ENCODE measurements around the gene LASP1. TPM values are rescaled to one million over a fixed set of nuclear protein-coding genes. Genes with fewer than 3 reads are reported as not detected.

The LASP1 gene
- total RNA-seq, 1 donor from 2014 or later, result 300 TPM

DNA sequence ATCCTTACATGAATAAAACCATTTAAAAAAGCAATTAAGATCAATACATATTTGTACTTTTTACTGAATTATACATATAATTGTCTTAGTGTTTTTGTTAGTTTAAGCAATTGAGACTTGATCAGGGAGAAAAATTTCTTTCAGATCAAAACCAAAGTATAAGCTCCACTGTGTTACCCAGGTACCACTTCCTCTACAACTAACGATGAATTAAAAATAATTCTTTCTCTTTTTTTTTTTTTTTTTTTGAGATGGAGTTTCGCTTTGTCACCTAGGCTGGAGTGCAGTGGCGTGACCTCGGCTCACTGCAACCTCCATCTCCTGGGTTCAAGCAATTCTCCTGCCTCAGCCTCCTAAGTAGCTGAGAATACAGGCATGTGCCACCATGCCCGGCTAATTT is 90.5 kb downstream of the LASP1 start:
- no peaks in the 10 kb centered on the region for H3K9me3 ChIP-seq
- intact Hi-C loops (cut with DNase I), result loop anchor here (10.0 kb wide), 1 partner anchor 56 kb away; no protein-coding TSS in a partner anchor
- H3K27ac ChIP-seq, result no peak overlapping the region
- TF ChIP-seq, protein P1, sequence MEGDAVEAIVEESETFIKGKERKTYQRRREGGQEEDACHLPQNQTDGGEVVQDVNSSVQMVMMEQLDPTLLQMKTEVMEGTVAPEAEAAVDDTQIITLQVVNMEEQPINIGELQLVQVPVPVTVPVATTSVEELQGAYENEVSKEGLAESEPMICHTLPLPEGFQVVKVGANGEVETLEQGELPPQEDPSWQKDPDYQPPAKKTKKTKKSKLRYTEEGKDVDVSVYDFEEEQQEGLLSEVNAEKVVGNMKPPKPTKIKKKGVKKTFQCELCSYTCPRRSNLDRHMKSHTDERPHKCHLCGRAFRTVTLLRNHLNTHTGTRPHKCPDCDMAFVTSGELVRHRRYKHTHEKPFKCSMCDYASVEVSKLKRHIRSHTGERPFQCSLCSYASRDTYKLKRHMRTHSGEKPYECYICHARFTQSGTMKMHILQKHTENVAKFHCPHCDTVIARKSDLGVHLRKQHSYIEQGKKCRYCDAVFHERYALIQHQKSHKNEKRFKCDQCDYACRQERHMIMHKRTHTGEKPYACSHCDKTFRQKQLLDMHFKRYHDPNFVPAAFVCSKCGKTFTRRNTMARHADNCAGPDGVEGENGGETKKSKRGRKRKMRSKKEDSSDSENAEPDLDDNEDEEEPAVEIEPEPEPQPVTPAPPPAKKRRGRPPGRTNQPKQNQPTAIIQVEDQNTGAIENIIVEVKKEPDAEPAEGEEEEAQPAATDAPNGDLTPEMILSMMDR (IDR thresholded peaks at IDR 0.05), result no peak
- no peaks in the 10 kb centered on the region for H3K36me3 ChIP-seq
- H3K27me3 ChIP-seq, result no peaks in the 10 kb centered on the region
- H3K4me3 ChIP-seq, result no peak overlapping the region
- no peak for DNase-seq (ENCODE audit: low spot score in 2 of 2)
- peaks cover 0 to 4% of the 10 kb centered on the region in 2 donors for H3K4me1 ChIP-seq

DNA sequence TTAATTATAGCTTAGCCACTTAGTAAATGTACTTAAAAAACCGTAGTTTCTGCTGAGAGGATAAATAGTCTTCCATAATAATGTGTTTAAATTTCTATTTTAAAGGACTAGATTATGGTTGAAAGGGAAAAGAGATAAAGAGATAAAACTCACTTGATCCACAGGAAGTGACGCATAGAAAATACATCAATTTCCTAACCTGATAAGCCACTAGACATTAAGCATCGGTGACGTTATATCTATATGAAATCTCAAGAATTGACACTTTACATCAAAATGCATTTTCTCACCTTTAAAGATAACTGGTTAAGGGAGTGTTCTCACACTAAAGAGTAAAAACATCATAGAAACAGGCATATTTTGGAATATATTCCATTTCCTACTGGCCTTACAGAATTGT is 91.6 kb downstream of the LASP1 start:
- Histone ChIP-seq H3K36me3 (no peaks in the 10 kb centered on the region), H3K27ac (no peak overlapping the region), H3K4me1 (peaks cover 0 to 4% of the 10 kb centered on the region in 2 donors), H3K4me3 (no peak overlapping the region), H3K27me3 (no peaks in the 10 kb centered on the region), H3K9me3 (no peaks in the 10 kb centered on the region)
- DNase-seq (ENCODE audit: low spot score in 2 of 2), result no peak
- intact Hi-C loops (cut with DNase I), result loop anchor here (10.0 kb wide), 1 partner anchor 57 kb away; no protein-coding TSS in a partner anchor
- TF ChIP-seq, protein P1 (IDR thresholded peaks at IDR 0.05), result no peak

DNA sequence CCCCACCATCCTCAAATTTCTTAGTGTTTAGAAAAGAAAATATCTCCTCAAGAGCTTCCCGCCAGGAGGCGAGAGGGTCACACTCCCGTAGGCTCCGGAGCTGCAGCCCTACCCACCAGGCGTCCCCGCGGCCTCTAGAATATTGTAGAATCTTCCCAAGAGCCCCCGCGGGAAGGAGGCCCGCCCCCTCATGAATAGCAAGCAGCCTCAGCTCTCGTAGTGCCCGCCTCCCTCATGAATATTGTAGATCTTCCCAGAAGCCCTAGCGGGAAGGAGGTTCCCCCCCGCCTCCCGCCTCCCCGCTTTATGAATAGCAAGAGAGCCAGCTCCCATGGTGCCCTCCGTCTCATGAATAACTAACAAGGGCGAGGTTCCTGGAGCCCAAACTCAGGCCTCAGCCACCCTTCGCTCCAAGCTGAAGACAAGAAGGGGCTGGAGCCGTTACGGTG is 97.5 kb downstream of the LASP1 start, which contains the start of gene FBXO47:
Gene FBXO47 (minus strand): TSS at position 114 of the 449 bp plus-strand sequence. CDS start 4,378 bp downstream, outside the sequence.
- intact Hi-C loops (cut with DNase I), result loop anchor here (10.0 kb wide), 1 partner anchor 63 kb away; no protein-coding TSS in a partner anchor
- Histone ChIP-seq H3K4me3 (peak within 1 kb of the TSS in 1 of 2 donors; percentile 47), H3K27ac (peak within 1 kb of the TSS; percentile 46 to 56), H3K9me3 (no peaks in the 10 kb centered on the region), H3K36me3 (no peaks in the 10 kb centered on the region), H3K4me1 (peaks cover 0 to 3% of the 10 kb centered on the region in 2 donors), H3K27me3 (no peaks in the 10 kb centered on the region)
- TF ChIP-seq, protein P1 (IDR thresholded peaks at IDR 0.05), result peak in 1 of 3 experiments; percentile 21
- peak; percentile 80 to 94 for DNase-seq (ENCODE audit: low spot score in 2 of 2)

DNA sequence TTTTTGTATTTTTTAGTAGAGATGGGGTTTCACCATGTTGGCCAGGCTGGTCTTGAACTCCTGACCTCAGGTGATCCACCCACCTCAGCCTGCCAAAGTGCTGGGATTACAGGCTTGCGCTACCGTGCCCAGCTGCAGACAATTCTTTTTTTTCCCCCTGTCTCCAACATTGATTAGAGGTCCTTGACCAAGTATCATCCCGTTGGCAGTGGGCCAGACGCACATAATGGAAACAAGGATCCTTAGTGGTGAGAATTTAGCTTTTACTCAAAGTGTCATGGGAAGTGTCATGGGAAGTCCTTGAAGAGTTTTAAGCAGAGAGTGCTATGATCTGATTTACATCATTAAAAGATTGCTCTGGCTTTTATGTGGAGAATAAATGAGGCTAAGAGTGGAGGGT is 99.4 kb downstream of the LASP1 start:
- Histone ChIP-seq H3K4me3 (no peak overlapping the region), H3K9me3 (no peaks in the 10 kb centered on the region), H3K4me1 (peaks cover 0 to 3% of the 10 kb centered on the region in 2 donors), H3K36me3 (no peaks in the 10 kb centered on the region), H3K27ac (no peak overlapping the region), H3K27me3 (no peaks in the 10 kb centered on the region)
- intact Hi-C loops (cut with DNase I), result loop anchor here (10.0 kb wide), 1 partner anchor 64 kb away; no protein-coding TSS in a partner anchor
- TF ChIP-seq, protein P1 (IDR thresholded peaks at IDR 0.05), result no peak
- DNase-seq (ENCODE audit: low spot score in 2 of 2), result no peak

DNA sequence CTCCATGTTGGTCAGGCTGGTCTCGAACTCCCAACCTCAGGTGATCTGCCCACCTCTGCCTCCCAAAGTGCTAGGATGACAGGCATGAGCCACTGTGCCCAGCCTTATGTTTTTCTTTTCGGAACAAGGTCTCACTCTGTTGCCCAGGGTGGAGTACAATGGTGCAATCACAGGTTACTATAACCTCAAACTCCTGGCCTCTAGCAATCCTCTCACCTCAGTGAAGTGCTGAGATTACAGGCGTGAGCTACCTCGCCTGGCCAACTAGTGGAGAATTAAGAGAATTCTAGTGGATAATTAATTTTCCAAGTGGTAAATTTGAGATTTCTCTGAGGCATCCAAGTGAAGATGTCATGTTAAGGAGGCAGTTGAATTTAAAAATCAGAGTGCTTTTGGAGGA is 100.3 kb downstream of the LASP1 start:
- Histone ChIP-seq H3K27me3 (no peaks in the 10 kb centered on the region), H3K4me3 (no peak overlapping the region), H3K9me3 (no peaks in the 10 kb centered on the region), H3K4me1 (peaks cover 0 to 3% of the 10 kb centered on the region in 2 donors), H3K27ac (no peak overlapping the region), H3K36me3 (no peaks in the 10 kb centered on the region)
- TF ChIP-seq, protein P1 (IDR thresholded peaks at IDR 0.05), result no peak
- intact Hi-C loops (cut with DNase I), result no loop called here
- no peak for DNase-seq (ENCODE audit: low spot score in 2 of 2)

Measured in ascending aorta (tissue), 2 donors.